HG03108 (cell line): ENCODE results near the gene ITPKA.

Experiments used
- ATAC-seq: cut with Tn5 transposase; IDR thresholded peaks from one replicate; pipeline ENCODE4 v1.9.1; 2021; ENCODE audit warnings: moderate library complexity; ENCODE audit not compliant: unreplicated experiment

Gene ITPKA

DNA sequence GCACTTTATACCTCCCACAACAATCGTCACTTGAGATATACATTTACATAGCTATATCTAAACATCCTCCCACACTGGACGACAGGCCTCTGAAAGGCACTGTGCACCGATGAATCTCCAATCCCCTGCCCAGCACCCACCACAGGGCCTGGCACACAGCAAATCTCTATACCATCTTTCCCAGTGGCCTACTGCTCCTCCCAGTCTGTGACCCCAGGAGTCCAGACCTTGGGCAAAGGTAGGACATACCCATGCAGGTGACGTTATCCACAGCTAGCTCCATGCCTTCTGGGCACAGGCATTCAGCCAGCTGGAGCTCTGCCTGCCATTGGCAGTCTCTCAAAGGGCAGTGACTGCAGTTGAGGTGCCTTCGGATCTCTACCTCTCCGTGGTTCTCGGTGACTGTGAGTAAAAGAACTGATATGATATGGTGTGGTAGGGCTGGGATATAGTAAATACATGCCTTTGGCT, 14.2 kb downstream of the ITPKA start:
- ATAC-seq: no peak

DNA sequence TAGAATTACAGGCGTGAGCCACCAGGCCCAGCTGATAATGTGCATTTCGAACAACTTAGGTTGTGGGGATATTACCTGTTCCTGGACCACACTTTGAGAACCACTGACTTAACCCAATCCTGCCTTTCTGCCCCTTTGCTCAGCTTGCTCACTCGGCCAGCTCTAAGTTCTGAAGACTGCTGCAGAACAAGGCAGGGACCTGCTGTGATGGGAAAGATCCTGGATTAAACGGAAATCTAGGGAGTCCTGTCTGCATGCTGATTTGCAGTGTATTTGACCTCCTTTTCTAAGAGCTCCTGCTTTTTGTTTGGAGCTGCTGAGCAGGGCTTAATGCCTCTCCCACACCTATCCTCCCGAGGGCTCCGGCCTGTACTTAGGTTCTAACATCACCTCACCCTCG, 17.1 kb downstream of the ITPKA start:
- ATAC-seq: no peak

DNA sequence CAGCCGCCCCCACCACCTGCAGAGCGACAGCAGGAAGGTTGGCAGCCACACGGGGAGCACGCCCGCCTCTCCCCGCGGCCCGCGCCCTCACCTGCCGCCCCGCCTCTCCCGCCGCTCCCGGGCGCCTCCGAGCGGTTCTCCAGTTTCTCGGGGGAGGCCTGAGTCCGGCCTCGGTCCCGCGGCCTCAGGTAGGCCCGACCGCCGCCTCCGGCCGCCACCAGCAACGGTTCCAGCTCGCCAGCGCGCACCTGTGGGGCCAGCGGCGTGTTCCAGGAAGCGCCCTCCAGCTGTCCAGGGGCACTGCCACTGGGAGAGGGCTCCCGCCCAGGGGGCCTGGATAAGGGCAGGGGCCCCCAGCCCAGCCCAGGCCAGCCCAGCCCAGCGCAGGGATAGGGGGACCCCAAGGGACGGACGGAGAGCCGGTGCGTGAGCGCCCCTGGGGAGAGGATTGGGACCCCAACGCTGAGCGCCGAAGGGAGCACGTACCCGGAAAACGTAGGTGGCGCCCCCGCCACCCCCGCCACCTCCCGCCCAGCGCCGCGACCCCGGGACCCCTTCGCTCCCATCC, 17.7 kb downstream of the ITPKA start:
- ATAC-seq: no peak

DNA sequence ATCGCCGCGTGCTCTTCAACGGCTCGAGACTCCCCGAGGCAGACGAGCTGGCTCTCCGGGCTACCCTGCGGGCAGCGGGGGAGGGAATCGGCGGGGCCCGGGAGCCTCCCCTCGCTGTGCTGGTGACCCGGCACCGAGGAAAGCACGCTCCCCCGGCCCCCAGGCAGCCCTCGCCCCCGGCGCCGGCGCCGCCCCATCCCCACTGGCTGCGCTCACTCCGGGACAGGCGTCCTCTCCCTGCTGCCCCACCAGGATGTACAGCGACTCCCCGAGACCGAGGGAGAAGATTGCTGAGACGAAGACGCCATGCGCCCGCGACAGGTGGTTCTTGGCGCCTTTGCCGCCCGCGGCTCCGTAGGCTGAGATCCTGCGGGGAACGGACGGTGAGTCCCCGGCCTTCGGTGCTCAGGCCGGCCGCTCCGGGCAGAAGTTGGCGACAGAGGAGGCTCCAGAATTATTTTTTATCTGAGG, 18.3 kb downstream of the ITPKA start:
- ATAC-seq: no peak

DNA sequence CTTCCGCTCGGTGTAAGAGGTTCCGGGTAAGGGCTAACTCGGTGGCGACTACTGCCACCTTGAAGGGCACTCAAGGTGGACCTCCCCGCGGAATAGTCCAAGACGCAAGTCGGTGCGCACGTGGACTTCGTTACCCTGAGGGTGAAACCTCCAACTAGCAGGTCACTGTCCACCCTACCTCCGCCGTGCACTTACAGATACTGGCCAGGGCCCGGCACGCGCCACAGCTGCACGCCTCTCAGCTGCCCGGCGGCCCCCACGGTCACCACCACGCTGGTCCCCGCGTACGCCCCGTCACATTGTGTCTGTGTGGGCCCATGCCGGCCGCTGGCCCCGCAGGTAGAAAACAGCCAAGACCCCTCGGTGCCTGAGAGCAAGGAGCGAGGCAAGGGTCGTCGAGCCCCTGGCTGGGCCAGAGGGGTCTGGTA, 18.9 kb downstream of the ITPKA start:
- no peak for ATAC-seq

DNA sequence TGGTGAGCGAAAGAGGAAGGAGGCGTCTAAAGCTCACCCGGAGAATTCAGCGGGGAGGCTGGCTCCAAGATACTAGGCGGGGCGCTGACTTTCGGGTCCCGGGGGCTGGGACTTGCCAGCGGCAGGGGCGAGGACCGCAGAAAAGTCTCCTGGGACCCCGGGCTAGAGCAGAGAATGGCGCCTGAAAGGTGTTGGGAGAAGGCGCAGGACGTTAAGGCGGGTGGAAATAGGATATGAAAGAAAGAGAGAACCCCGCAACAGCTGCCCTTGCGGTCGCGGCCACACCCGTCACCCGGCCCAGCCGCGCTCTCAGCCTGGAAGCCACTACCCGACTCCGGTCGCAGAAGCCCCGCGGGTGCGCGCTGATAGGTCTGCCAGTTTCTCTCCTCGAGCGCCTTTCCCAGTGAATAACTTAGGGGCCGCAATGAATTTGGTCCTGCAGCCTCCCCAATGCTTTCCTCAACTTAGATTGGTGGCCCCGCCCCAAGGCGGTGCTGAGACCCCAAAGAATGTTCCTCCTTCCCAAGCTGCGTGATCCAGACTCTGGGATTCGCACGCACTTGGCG, 19.3 kb downstream of the ITPKA start:
- ATAC-seq: no peak

DNA sequence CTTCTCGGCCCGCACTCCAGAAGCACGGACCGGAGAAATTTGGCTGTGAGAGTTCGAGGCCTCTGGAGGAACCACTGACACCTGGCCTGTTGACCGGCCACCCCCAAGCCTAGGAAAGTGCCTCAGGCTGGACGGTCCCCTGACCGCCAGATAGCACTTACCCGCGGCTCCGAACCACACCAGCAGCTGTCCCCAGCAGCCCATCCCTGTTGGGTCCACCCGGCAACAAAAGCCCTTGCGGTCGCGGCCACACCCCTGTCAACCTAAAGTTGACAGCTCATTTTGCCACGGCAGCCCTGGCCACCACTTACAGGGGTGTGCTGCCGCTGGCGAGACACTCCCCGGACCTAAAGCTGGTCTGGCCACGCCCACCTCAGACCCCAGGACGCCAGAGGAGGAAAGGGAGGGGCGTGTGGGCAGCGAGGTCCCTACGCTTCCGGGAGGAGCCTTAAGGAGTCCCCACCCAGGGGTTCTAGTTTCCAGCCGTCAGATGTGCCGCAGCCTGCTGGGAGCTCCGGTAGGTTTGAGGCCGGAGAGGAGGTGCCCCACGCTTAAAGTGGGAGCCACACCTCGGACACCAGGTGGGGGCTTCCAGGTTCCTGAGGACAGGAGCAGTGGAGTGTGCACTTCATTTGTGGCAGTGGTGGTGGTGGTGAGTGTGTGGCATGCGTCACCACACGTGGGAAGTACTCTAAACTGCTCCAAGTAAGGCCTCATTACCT, 20.0 kb downstream of the ITPKA start, which contains the start of gene LTK:
TSS of gene LTK (minus strand) at position 322 of the 722 bp plus-strand sequence. CDS start at position 204, 118 bp downstream.
- ATAC-seq: no peak

DNA sequence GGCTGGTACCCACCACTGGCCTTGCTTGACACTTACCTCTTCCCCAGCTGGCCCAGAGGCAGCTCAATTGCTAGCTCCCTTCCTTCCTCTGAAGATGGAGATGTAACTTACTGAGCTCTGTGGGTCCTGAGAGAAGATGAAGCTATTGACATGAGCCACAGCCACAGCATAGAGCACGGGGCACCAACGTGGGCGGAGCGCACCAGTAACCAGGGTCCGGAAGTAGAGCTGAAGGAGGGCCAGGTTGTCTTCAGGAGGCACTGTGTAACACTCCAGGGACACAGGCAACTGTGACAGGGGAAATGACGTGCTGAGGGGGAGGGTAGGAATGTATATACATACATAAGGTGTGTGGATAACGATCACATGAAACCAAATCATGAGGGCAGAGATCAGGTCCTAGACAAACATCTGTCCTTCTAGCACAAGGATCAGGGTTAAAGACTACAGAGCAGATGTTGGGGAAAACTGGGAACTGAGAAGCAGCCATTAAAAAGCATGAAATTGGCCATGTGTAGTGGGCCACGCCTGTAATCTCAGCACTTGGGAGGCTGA, 24.3 kb downstream of the ITPKA start:
- no peak for ATAC-seq

DNA sequence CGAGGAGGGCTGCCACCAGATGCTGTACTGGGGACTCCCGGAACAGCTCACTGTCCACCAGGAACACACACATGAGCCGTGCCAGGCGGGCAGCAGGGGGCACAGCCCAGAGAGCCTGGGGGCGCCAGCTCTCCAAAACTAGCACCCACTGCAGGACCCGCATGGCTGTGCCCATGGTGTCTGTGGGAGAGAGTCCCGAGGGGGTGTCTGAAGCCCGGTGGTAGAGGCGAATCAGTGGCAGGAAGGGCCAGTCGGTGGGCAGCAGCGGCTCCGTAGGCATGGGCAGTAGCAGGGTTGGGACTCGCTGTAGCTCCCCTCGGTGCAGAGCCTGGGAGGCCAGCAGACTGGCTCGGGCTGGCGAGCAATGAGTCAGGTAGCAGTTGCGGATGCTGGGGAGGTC, 27.0 kb downstream of the ITPKA start:
- ATAC-seq: no peak

DNA sequence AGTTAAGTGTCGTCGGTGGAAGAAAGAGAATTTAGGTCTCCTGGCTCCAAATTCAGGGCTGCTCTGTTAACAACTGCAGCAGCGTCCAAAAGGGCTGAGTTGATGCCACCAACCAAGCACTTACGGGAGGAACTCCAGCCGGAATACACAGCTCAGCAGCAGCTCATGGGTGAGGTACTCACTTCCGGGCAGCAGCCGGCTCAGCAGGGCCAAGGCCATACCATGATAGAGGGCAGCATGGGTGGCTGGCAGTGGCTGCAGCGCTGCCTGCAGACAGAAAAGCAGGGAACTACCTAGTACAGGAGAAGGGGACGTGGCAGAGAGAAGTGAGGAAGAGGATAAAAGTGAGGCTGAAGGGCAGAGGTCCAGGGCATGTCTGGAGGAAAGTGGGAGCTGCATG, 27.9 kb downstream of the ITPKA start:
- no peak for ATAC-seq

DNA sequence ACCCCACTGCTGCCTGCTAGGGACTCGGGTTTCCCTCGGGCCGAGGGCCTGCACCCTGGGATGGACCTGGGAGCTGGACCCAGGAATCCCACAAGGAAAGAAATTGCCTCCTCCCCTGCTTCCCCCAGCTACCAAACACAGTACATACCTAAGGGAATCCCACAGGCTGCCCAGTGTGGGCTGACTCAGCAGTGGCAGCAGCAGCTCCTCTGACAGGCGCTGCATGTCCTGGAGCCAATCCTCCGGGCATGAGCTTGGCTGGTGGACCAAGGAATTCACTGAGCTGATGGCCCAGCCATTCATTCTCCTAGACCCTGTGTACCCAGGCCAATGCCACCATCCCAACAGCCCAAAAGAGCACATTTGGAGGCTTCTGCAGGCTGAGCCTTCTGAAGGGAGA, 29.4 kb downstream of the ITPKA start:
- no peak for ATAC-seq

DNA sequence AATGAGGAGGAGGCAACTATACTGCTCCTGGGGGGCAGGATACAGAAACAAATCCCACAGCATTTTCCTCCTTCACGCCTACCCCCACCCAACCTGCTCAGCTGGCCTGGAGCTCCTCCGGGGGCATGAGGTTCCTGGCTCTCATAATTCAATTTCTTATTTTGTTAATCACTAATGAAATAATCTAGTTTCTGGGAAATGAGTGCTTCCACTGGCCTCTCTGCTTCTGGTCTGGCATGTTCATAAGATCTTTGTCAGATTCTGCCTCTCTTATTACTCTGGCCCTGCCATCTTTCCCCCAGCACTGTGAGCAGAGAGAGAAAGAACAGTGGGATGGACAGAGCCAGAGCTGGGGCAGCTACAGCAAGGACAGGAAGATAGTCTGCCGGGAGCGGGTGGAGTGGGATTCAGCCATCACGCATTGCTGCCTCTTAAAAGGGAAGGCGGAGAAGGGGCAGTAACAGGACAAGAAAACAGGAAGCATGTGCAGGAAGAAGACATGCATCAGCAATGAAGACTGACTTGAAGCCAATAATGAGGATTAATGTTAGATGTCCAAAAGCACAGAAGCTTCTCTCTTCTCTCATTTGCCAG, 36.8 kb downstream of the ITPKA start:
- no peak for ATAC-seq

DNA sequence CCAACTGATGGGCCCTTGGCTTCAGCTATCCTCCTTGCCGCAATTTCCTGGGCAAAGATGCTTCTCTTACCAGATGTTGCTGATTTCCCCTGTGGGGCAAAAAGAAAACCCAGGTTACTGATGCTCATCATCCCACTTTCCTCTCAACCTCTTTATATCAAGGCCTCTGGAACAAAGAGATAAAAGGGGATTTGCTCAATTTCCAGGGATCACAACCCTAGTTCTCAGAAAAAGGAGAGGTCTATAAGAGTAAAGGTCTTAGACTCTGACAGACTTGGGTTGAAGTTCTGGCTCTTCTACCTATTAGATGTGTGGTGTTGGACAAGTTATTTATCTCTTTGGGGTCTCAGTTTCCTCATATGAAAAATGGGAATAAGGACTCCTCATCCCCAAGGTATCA, 41.9 kb downstream of the ITPKA start:
- ATAC-seq: no peak

DNA sequence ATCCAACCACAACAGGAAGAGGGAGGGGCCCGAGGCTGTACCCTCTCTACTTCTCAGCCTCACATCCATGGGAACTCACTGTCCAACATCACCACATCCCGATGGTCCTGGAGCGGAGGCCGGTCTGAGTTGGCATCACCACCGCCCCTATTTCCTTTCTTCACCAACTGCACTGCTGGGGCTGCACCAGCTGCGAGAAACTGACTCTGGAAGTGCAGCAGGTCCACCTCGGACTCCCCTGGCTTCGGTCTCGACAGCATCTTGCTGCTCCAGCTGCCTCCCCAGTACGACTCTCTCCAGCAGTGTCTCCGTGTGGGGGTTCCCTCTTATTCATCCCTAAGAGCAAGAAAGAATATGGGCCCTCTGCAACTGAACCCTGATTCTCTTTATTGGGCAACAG, 43.2 kb downstream of the ITPKA start:
- no peak for ATAC-seq

DNA sequence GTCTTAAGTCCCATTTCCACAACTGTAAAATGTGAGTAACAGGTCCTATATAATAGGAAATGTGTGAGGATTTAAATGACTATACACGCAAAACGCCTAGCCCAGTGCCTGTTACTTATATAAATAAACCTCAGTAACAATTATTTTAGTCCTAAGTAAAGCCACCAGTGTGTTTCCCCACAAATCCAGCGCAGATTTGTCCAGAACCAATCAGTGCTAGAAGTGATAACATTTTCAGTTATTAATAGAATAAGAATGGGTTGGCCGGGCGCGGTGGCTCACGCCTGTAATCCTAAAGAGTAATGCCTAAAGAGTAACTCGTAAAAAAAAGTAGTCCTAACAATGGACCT, 49.8 kb downstream of the ITPKA start:
- no peak for ATAC-seq

DNA sequence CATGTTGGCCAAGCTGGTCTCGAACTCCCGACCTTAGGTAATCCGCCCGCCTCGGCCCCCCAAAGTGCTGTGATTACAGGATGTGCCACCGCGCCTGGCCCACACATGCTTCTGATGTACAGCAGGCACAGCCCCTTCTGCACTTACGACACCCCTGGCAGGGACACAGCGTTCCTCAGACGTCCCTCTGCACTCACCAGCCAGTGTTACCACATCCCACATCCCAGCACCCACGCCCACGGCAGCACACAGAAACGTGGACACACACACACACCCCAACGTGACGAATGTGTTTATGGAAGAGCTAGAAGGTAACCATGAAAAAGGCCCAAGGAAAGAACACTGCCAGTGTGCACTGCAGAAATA, 51.0 kb downstream of the ITPKA start:
- no peak for ATAC-seq

DNA sequence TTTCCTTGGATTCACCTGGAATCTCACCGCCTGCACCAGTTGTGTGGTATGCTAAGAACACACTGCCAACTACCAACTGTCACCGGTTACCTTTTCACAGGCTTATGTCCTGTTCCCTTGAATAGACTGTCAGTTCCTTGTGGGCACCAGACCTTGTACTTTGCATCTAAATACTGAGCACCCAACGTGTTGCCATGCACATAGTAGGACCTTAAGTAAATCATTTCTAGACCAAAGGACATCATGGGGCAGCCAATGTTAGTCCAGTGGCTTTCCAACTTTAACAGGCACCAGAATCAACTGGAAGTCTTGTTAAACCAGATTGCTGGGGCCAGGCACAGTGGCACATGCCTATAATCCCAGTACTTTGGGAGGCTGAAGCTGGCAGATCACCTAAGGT, 51.5 kb downstream of the ITPKA start:
- no peak for ATAC-seq

DNA sequence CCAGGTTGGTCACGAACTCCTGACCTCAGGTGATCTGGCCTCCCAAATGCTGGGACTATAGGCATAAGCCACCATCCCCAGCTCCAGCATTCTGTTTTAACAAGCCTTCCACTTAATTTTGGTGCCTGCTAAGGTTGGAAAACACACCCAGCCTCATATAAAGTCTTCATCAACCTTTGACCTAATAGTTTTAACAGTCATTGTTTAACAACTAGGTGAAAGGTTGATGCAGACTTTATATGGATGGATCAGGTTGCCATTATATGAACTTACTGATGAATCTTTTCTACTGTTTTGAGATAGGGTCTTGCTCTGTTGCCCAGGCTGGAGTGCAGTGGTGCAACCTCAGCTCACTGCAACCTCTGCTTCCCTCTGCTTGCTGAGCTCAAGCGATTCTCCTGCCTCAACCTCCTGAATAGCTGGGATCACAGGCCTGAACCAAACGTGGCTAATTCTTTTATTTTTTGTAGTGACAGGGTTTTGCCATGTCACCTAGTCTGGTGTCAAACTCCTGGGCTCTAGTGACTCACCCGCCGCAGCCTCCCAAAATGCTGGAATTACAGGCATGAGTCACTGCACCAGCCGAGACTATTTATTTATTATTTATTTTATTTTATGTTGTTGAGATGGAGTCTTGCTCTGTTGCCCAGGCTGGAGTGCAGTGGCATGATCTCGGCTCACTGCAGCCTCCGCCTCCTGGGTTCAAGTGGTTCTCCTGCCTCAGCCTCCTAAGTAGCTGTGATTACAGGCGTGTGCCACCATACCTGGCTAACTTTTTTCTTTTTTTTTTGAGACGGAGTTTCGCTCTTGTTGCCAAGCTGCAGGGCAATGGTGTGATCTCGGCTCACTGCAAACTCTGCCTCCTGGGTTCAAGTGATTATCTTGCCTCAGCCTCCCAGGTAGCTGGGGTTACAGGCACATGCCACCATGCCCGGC, 53.4 kb downstream of the ITPKA start:
- ATAC-seq: no peak

DNA sequence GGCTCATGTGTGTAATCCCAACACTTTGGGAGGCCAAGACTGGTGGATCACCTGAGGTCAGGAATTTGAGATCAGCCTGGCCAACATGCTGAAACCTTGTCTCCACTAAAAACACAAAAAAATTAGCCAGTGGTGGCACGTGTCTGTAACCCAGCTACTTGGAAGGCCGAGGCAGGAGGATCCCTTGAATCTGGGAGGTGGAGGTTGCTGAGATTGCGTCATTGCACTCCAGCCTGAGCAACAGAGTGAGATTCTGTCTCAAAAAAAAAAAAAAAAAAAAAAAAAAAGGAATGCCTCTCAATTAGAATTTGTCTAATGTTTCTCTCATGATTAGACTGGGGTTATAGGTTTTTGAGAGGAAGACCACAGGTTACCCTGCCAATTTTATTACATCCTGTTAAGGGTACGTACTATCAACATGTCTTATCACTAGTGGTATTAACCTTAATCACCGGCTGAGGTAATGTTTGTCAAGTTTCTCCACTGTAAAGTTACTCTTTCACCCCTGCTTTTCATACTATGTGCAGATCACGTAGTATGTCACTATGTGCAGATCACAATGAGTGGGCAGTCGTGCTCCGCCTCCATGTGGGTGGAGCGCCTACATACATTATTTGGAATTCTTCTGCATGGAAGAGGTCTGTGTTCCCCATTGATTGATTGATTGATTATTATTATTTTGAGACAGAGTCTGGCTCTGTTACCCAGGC, 56.5 kb downstream of the ITPKA start:
- no peak for ATAC-seq
